Measurements from ENCODE around the gene KCND1.

The KCND1 gene

GRCh38 chrX:48924270-48924669, 47.4 kb downstream of the KCND1 start:
- Histone ChIP-seq H3K27ac (ENCODE audit: low read depth, low read length) (no peak overlapping the region), H4K12ac (ENCODE audit: low read depth, low read length) (no peak overlapping the region), H2AK5ac (ENCODE audit: low read length) (no peak overlapping the region), H3K79me1 (ENCODE audit: low read length) (no peaks in the 10 kb centered on the region), H3K4me3 (ENCODE audit: low read depth, low read length) (no peak overlapping the region), H3K4me2 (ENCODE audit: low read length) (no peak overlapping the region), H2BK120ac (ENCODE audit: insufficient read depth, low read length, poor library complexity) (no peak overlapping the region), H3K9me3 (ENCODE audit: insufficient read depth, low read depth, low read length) (no peaks in the 10 kb centered on the region), H2BK5ac (ENCODE audit: low read depth, low read length, poor library complexity) (no peak overlapping the region), H3K27me3 (ENCODE audit: insufficient read depth, low read length) (no peaks in the 10 kb centered on the region), H3K4me1 (ENCODE audit: control insufficient read depth in 1 of 2, insufficient read depth in 2 of 2, low read length in 2 of 2) (peaks cover 0 to 4% of the 10 kb centered on the region in 2 experiments), H4K8ac (ENCODE audit: low read depth, low read length) (no peak overlapping the region), H2BK12ac (ENCODE audit: low read length) (no peak overlapping the region), H3K18ac (ENCODE audit: low read length) (no peak overlapping the region), H2AFZ (ENCODE audit: insufficient read depth, low read length, poor library complexity) (no peak overlapping the region), H3K23ac (ENCODE audit: low read length) (no peak overlapping the region), H3K9ac (ENCODE audit: low read length) (no peak overlapping the region), H3K14ac (ENCODE audit: low read length) (no peak overlapping the region), H3K4ac (ENCODE audit: low read depth, low read length) (no peak overlapping the region), H3K79me2 (ENCODE audit: control insufficient read depth, insufficient read depth, low read length, poor library complexity) (no peaks in the 10 kb centered on the region), H3K36me3 (ENCODE audit: control insufficient read depth in 1 of 2, insufficient read depth in 2 of 2, low read length in 2 of 2) (peaks cover 35 to 40% of the 10 kb centered on the region in 2 experiments), H4K91ac (ENCODE audit: low read depth, low read length) (no peak overlapping the region)
- no peak for DNase-seq
- WGBS (ENCODE audit: extremely low coverage, insufficient coverage, insufficient read length), result no CpG with 5 or more reads among the region's 5 CpGs

DNA sequence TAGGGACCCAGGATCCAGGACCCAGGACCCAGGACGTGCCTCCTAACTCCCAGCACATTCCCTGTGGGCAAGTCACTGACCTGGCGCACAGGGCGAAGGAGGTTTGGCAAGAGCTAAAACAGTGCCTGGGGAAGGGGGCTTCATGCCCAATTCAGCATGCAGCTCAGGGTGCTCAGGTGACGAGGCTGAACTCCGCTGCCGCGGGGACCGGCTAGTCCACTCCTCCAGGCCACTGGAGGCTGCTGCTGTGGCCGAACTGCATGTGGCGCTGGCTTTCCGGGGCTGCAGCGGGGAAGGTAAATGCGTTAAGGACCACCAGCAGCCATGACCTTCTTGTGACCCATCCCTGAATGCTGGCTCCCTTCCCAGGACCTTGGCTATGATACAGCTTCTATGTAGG, 47.9 kb downstream of the KCND1 start:
- Histone ChIP-seq H3K9me3 (ENCODE audit: insufficient read depth, low read depth, low read length) (no peaks in the 10 kb centered on the region), H3K79me2 (ENCODE audit: control insufficient read depth, insufficient read depth, low read length, poor library complexity) (no peaks in the 10 kb centered on the region), H3K4me2 (ENCODE audit: low read length) (no peak overlapping the region), H3K27me3 (ENCODE audit: insufficient read depth, low read length) (no peaks in the 10 kb centered on the region), H3K36me3 (ENCODE audit: control insufficient read depth in 1 of 2, insufficient read depth in 2 of 2, low read length in 2 of 2) (peaks cover 35 to 40% of the 10 kb centered on the region in 2 experiments), H2BK12ac (ENCODE audit: low read length) (no peak overlapping the region), H2BK5ac (ENCODE audit: low read depth, low read length, poor library complexity) (no peak overlapping the region), H3K18ac (ENCODE audit: low read length) (no peak overlapping the region), H3K4me3 (ENCODE audit: low read depth, low read length) (no peak overlapping the region), H3K4ac (ENCODE audit: low read depth, low read length) (no peak overlapping the region), H3K14ac (ENCODE audit: low read length) (no peak overlapping the region), H3K23ac (ENCODE audit: low read length) (no peak overlapping the region), H4K12ac (ENCODE audit: low read depth, low read length) (no peak overlapping the region), H3K27ac (ENCODE audit: low read depth, low read length) (no peak overlapping the region), H4K91ac (ENCODE audit: low read depth, low read length) (no peak overlapping the region), H2AFZ (ENCODE audit: insufficient read depth, low read length, poor library complexity) (no peak overlapping the region), H2AK5ac (ENCODE audit: low read length) (no peak overlapping the region), H4K8ac (ENCODE audit: low read depth, low read length) (no peak overlapping the region), H2BK120ac (ENCODE audit: insufficient read depth, low read length, poor library complexity) (no peak overlapping the region), H3K9ac (ENCODE audit: low read length) (no peak overlapping the region), H3K4me1 (ENCODE audit: control insufficient read depth in 1 of 2, insufficient read depth in 2 of 2, low read length in 2 of 2) (peaks cover 0 to 4% of the 10 kb centered on the region in 2 experiments), H3K79me1 (ENCODE audit: low read length) (no peaks in the 10 kb centered on the region)
- no CpG with 5 or more reads among the region's 13 CpGs for WGBS (ENCODE audit: extremely low coverage, insufficient coverage, insufficient read length)
- DNase-seq, result no peak

- H2AFZ ChIP-seq (ENCODE audit: insufficient read depth, low read length, poor library complexity), result no peak overlapping the region
- H3K27ac ChIP-seq (ENCODE audit: low read depth, low read length), result no peak overlapping the region
- H3K14ac ChIP-seq (ENCODE audit: low read length), result no peak overlapping the region
- no peaks in the 10 kb centered on the region for H3K79me2 ChIP-seq (ENCODE audit: control insufficient read depth, insufficient read depth, low read length, poor library complexity)
- H4K91ac ChIP-seq (ENCODE audit: low read depth, low read length), result no peak overlapping the region
- H3K79me1 ChIP-seq (ENCODE audit: low read length), result no peaks in the 10 kb centered on the region
- WGBS (ENCODE audit: extremely low coverage, insufficient coverage, insufficient read length), result no CpG with 5 or more reads among the region's 4 CpGs
- no peak overlapping the region for H2BK120ac ChIP-seq (ENCODE audit: insufficient read depth, low read length, poor library complexity)
- no peak overlapping the region for H3K9ac ChIP-seq (ENCODE audit: low read length)
- H3K4me1 ChIP-seq (ENCODE audit: control insufficient read depth in 1 of 2, insufficient read depth in 2 of 2, low read length in 2 of 2), result peaks cover 5 to 14% of the 10 kb centered on the region in 2 experiments
- peaks cover 30 to 32% of the 10 kb centered on the region in 2 experiments for H3K36me3 ChIP-seq (ENCODE audit: control insufficient read depth in 1 of 2, insufficient read depth in 2 of 2, low read length in 2 of 2)
- H4K8ac ChIP-seq (ENCODE audit: low read depth, low read length), result no peak overlapping the region
- no peak overlapping the region for H4K12ac ChIP-seq (ENCODE audit: low read depth, low read length)
- H3K9me3 ChIP-seq (ENCODE audit: insufficient read depth, low read depth, low read length), result no peaks in the 10 kb centered on the region
- H3K4ac ChIP-seq (ENCODE audit: low read depth, low read length), result no peak overlapping the region
- no peaks in the 10 kb centered on the region for H3K27me3 ChIP-seq (ENCODE audit: insufficient read depth, low read length)
- H3K18ac ChIP-seq (ENCODE audit: low read length), result no peak overlapping the region
- H2AK5ac ChIP-seq (ENCODE audit: low read length), result no peak overlapping the region
- DNase-seq, result no peak
- H2BK12ac ChIP-seq (ENCODE audit: low read length), result no peak overlapping the region
- no peak overlapping the region for H2BK5ac ChIP-seq (ENCODE audit: low read depth, low read length, poor library complexity)
- H3K23ac ChIP-seq (ENCODE audit: low read length), result no peak overlapping the region
- no peak overlapping the region for H3K4me2 ChIP-seq (ENCODE audit: low read length)
- no peak overlapping the region for H3K4me3 ChIP-seq (ENCODE audit: low read depth, low read length)
Measured at GRCh38 chrX:48920718-48921104, 50.9 kb downstream of the KCND1 start.

DNA sequence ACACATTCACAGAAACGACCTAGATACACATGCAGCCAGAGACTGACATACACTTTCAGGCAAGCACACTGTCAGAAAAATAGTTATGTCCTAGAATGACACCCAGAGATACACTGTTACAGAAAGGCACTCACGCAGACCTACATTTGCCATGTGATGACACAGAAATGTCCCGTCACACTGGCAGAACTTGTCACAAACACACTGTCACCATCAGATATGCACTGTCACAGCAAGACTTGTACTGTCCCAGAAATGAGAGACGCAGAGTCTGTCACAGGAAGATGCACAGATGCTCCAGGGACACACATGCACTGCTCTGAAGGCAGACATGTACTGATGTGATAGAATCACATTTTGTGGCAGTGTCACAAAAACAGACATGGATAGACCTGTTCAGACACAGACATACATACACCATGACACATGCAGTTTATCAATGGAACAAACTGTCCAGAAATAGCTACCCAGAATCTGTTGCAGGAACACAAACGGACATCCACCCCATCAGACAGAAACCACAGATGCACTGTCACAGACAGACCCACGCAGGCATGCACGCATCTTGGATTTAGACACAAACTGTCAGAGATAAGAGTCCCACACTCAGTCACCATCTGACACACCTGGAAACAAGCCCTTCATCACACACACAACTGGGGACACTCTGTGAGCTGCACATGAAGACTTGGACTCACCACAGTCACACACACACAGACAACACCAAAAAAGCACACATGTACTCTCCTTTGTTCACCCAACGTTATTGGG, 51.5 kb downstream of the KCND1 start:
- Histone ChIP-seq H2AFZ (ENCODE audit: insufficient read depth, low read length, poor library complexity) (no peak overlapping the region), H3K4me2 (ENCODE audit: low read length) (peak overlapping the region; percentile 81), H3K23ac (ENCODE audit: low read length) (no peak overlapping the region), H2BK5ac (ENCODE audit: low read depth, low read length, poor library complexity) (no peak overlapping the region), H3K36me3 (ENCODE audit: control insufficient read depth in 1 of 2, insufficient read depth in 2 of 2, low read length in 2 of 2) (peaks cover 25 to 28% of the 10 kb centered on the region in 2 experiments), H3K9ac (ENCODE audit: low read length) (no peak overlapping the region), H4K91ac (ENCODE audit: low read depth, low read length) (no peak overlapping the region), H2AK5ac (ENCODE audit: low read length) (no peak overlapping the region), H3K79me1 (ENCODE audit: low read length) (no peaks in the 10 kb centered on the region), H4K8ac (ENCODE audit: low read depth, low read length) (no peak overlapping the region), H2BK12ac (ENCODE audit: low read length) (no peak overlapping the region), H2BK120ac (ENCODE audit: insufficient read depth, low read length, poor library complexity) (no peak overlapping the region), H3K9me3 (ENCODE audit: insufficient read depth, low read depth, low read length) (no peaks in the 10 kb centered on the region), H3K4ac (ENCODE audit: low read depth, low read length) (no peak overlapping the region), H4K12ac (ENCODE audit: low read depth, low read length) (no peak overlapping the region), H3K27ac (ENCODE audit: low read depth, low read length) (no peak overlapping the region), H3K14ac (ENCODE audit: low read length) (no peak overlapping the region), H3K4me3 (ENCODE audit: low read depth, low read length) (no peak overlapping the region), H3K27me3 (ENCODE audit: insufficient read depth, low read length) (no peaks in the 10 kb centered on the region), H3K18ac (ENCODE audit: low read length) (no peak overlapping the region), H3K79me2 (ENCODE audit: control insufficient read depth, insufficient read depth, low read length, poor library complexity) (no peaks in the 10 kb centered on the region), H3K4me1 (ENCODE audit: control insufficient read depth in 1 of 2, insufficient read depth in 2 of 2, low read length in 2 of 2) (peaks cover 5 to 14% of the 10 kb centered on the region in 2 experiments)
- DNase-seq, result no peak
- WGBS (ENCODE audit: extremely low coverage, insufficient coverage, insufficient read length), result no CpG with 5 or more reads among the region's 8 CpGs

Data from trophoblast cell (in vitro differentiated cells and primary cell).